Neural progenitor cell (in vitro differentiated cells): ENCODE data around the gene FBXW11.
"Not testable (repeated sequence)": the region's sequence is repeated elsewhere in the genome, so short reads cannot be mapped to it uniquely, and the experiment has no call there.

Experiments used
- EZH2 ChIP-seq: fragments of 200-600 bp; sonication (generic); IDR thresholded peaks from 2 replicates; pipeline ENCODE4 v1.6.1; 2017; ENCODE audit warnings: antibody characterized with exemption, mild to moderate bottlenecking, moderate library complexity
- EZH2phosphoT487 ChIP-seq: fragments of 200-600 bp; sonication (generic); IDR thresholded peaks from 2 replicates; pipeline ENCODE4 v1.6.1; 2017; ENCODE audit warnings: antibody characterized with exemption
- TF ChIP-seq, protein P1 (sequence below): fragments of 200-600 bp; sonication (generic); IDR thresholded peaks from 2 replicates; pipeline ENCODE4 v1.5.1; 2017; ENCODE audit warnings: antibody characterized with exemption, mild to moderate bottlenecking

GRCh38 chr5:171915700-171916099 lies 90.7 kb downstream of the FBXW11 start:
- TF ChIP-seq, protein P1, sequence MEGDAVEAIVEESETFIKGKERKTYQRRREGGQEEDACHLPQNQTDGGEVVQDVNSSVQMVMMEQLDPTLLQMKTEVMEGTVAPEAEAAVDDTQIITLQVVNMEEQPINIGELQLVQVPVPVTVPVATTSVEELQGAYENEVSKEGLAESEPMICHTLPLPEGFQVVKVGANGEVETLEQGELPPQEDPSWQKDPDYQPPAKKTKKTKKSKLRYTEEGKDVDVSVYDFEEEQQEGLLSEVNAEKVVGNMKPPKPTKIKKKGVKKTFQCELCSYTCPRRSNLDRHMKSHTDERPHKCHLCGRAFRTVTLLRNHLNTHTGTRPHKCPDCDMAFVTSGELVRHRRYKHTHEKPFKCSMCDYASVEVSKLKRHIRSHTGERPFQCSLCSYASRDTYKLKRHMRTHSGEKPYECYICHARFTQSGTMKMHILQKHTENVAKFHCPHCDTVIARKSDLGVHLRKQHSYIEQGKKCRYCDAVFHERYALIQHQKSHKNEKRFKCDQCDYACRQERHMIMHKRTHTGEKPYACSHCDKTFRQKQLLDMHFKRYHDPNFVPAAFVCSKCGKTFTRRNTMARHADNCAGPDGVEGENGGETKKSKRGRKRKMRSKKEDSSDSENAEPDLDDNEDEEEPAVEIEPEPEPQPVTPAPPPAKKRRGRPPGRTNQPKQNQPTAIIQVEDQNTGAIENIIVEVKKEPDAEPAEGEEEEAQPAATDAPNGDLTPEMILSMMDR, result not testable (repeated sequence)
- TF ChIP-seq EZH2phosphoT487, EZH2: not testable (repeated sequence)
